Activated naive CD8-positive, alpha-beta T cell treated with anti-CD3 and anti-CD28 coated beads, Interleukin-2, amount 50 U/mL, for 16 hours (primary cell): Measurements from ENCODE around the gene MEI1.

Source experiments
- DNase-seq: peaks from one replicate; pipeline ENCODE4 v3.0.0-alpha.2; 2020; ENCODE audit warnings: low read depth, low spot score

MEI1 gene

GRCh38 chr22:41842996-41843970 is 144.0 kb downstream of the MEI1 start:
- DNase-seq = no peak

DNA sequence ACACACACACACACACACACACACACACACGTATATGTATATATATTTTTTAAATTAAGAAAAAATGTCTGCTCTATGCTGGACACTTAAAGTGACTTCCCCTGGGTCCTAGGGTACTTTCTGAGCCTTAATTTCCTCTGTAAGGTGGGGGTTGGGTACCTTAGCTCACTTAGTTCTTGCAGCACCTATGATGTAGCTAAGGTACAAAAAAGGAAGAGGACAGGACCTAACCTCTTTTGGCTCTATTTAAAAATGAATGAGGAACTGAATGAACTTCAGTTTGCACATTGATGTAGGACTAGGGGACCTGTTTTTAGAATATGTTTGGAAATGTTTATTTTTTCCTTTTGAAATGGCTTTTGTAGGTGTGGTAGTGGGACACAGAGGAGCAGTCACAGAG is 144.7 kb downstream of the MEI1 start:
- no peak for DNase-seq

DNA sequence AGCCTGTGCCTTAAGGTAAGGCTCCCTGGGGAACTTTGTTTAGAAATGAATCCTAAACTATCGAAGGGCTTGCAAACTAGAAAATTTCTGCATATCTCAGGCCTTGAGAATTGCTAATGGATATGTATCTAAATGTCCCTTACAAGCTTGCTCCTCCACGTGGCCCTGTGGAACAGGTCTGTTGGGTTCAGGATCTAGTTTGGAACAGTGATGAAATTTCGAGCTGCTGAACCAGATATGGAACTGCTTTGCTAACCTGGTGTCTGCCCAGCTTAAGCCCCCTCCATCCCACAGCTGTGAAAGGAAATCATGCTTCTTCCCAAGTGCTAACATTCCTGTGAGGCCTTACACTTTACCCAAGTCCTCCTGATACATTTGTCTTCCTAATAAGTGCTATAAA is 145.2 kb downstream of the MEI1 start:
- no peak for DNase-seq

GRCh38 chr22:41845380-41846267 is 146.3 kb downstream of the MEI1 start:
- DNase-seq = no peak

GRCh38 chr22:41846268-41846987 is 147.1 kb downstream of the MEI1 start:
- DNase-seq = no peak

DNA sequence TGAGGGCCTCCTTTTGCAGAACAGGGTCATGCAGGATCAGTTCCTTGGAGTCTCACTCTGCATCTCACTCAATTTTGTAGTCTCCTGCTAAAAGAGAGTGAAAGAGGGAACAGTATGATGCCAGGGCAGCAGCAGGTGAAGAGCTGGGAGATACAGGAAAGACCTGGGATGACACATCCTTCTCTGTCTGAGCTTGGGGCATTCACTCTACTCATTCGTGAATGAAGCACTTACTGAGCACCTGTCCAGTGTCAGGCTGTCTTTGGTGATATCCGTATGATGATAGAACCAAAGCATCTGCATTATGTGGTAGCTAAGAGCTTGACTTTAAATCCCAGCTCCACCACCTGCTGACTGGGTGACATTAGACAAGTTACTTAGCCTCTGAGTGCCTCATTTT is 148.0 kb downstream of the MEI1 start:
- DNase-seq = no peak

DNA sequence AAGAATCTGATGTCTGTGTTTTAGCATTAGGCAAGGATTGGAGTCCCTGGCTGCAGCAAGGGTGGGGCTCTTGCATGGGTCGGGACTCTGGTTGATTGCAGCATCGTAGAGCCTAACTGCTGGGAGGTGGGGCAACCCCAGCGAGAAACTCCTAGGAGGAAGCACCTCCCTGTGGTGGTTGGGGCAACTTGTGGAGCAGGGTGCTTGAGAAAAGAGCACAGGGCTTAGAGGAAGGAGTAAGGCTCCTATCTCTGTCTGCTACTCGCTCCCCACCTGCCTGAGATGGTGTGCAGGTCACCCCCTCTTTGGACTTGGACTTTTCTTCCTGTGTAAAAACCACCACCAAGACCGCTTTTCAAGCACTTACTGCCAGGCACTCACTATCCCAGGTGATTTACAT is 149.2 kb downstream of the MEI1 start:
- DNase-seq = no peak
